C4-2B (cell line): ENCODE data around the gene DAPK1.

Source experiments
- H3K27ac ChIP-seq: fragments of 450-650 bp; 2 replicates; pipeline ENCODE4 v1.5.1; 2017
- ZFX ChIP-seq: fragments of 450-650 bp; IDR thresholded peaks from 2 replicates; pipeline ENCODE4 v1.6.1; 2017
- TF ChIP-seq, protein P1 (sequence below): fragments of 450-650 bp; conservative IDR thresholded peaks from 2 replicates; pipeline ENCODE4 v1.5.1; 2017; ENCODE audit warnings: mild to moderate bottlenecking

DAPK1 gene

DNA sequence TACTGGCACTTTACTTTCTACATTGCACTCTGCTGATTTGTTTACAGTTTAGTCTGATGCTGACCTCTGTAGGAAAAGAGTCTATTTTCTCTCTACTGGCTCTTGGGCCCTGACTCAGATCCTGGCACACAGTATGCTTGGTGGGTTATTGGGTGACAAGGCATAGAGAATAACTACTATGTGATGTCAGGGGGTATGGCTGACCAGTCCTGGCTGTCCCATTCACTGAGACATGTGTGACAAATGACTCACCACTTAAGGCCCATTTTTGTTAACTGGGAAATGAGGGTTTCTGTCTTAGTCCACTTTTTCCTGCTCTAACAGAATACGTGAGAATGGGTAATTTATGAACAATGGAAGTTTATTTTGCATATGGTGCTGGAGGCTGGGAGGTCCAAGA lies 66.4 kb downstream of the DAPK1 start:
- H3K27ac ChIP-seq: no peak overlapping the region

DNA sequence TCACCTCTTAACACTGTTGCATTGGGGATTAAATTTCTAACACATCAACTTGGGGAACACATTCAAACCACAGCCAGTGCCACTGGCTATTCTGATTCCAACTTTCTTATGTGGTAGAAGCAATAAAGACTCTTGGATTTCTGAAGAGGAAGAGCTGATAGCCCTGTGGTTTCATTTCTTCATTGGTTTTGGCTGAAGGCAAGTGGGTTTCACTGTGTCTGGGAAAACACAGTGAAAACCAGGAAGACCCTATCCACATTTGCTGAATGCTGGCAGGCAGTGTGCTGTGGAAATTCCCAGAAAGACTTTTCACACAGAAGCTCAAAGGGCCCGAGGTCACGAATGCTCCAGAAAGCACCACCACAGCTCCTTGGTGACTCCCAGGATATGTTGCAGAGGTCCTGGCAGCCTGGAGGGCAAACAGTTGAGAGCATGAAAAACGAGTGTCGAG lies 67.1 kb downstream of the DAPK1 start:
- no peak overlapping the region for H3K27ac ChIP-seq
- no peak for TF ChIP-seq ZFX
- TF ChIP-seq, protein P1, sequence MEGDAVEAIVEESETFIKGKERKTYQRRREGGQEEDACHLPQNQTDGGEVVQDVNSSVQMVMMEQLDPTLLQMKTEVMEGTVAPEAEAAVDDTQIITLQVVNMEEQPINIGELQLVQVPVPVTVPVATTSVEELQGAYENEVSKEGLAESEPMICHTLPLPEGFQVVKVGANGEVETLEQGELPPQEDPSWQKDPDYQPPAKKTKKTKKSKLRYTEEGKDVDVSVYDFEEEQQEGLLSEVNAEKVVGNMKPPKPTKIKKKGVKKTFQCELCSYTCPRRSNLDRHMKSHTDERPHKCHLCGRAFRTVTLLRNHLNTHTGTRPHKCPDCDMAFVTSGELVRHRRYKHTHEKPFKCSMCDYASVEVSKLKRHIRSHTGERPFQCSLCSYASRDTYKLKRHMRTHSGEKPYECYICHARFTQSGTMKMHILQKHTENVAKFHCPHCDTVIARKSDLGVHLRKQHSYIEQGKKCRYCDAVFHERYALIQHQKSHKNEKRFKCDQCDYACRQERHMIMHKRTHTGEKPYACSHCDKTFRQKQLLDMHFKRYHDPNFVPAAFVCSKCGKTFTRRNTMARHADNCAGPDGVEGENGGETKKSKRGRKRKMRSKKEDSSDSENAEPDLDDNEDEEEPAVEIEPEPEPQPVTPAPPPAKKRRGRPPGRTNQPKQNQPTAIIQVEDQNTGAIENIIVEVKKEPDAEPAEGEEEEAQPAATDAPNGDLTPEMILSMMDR: no peak

More for the DNA sequence above, 66.4 kb downstream of the DAPK1 start:
- TF ChIP-seq, protein P1: no peak
- TF ChIP-seq ZFX: no peak

DNA sequence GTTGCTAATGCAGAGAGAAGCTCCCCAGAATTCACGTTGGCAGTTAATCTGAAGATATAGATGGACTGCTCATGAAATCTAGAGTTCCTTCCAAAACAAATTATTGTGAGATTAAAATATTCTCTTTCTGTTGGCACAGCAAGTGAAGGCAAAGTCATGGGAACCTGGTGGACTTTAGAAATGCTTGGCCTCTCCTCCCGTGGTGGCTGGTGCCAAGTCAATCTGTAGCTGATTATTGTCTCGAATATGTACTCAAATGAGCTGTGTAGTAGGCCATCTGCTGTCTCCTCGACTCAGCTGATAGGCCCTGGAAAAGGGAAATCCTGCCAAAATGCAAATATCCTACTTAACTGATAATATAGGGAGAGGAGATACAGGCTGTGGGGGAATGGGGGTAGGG lies 69.3 kb downstream of the DAPK1 start:
- TF ChIP-seq, protein P1: no peak
- no peak for TF ChIP-seq ZFX
- no peak overlapping the region for H3K27ac ChIP-seq

DNA sequence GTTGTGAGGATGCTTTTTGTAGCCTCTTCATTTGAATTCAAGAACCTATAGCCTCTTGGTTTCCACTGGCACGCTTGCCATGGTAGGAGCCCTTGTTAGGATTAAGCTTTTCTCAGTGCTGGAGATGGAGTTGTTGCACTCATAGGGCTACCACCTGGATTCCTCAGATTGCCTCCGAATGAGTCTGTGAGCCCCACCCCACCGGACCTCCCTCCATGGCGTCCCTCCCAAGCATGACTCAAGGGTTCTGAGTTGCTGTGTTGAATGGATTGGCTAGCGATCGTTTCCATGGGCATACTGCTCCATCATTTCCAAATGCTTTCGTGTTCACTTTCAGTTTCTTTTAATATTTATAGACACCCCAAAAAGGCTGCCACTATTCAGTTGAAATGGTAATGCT lies 69.9 kb downstream of the DAPK1 start:
- no peak overlapping the region for H3K27ac ChIP-seq

DNA sequence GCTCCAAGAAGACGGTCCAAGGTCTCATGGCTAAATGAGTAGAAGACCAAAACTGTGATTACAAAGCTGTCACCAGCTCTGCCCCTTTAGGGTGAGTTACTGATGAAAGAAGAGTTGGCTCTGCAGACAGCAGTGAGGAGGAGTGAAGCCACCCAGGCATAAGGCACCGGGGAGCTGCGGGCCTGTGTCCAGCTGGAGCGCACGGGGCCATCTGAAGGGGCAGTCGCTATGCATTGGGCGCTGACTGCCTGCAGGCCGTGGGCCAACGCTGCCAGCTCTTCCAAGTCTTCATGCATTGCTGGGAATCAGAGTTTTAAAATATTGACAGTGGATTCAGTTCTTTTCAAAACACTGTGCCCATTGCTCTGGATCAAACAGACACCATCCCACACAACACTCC lies 70.3 kb downstream of the DAPK1 start:
- TF ChIP-seq ZFX: no peak
- TF ChIP-seq, protein P1: no peak

More for the DNA sequence above, 69.9 kb downstream of the DAPK1 start:
- TF ChIP-seq ZFX: no peak
- TF ChIP-seq, protein P1: no peak

DNA sequence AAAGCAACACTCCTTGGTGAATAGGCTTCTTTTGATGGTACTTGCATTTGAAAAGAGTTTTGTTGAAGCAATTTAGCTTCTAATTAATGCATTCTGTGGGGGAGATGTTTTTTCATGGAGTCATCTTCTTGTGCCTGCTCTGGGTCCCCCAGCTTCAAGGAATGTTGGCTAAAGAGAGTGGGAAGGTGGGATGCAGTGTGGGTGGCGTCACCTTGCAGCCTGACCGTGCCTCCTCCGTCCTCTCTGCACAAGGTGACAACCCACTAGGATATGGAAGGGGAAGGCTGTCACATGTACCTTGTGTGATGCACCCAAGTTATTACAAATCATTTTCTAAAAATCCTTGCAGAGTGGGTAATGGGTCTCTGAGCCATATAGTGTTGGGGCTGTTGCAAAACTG lies 70.7 kb downstream of the DAPK1 start:
- TF ChIP-seq, protein P1: no peak
- no peak for TF ChIP-seq ZFX
- H3K27ac ChIP-seq: no peak overlapping the region

More for the DNA sequence above, 70.3 kb downstream of the DAPK1 start:
- H3K27ac ChIP-seq: no peak overlapping the region

DNA sequence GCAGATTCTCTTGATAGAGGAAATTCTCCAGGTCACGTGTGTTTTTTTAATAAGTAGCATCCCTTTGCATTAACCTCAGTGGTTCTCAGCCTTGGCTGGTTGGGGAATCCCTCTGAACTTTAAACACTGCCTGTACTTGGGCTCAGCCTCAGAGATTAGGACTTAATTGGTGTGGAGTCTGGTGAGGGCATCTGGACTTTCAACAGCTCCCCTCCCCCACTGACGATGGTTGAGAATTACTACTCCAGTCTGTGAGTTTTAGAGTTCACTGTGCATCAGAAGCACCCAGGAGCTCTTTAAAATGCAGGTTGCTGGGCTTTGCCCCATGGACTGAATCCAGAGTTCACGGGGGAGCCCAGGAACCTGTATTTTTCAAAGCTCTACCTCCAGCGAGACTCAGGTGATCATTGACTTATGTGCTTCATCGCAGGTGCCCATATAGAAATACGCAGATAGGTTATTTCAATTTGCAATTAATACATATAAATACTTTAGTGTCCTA lies 71.4 kb downstream of the DAPK1 start:
- peak overlapping the region; percentile 35; the same call in 1 of the 2 replicates for H3K27ac ChIP-seq
- TF ChIP-seq, protein P1: no peak
- TF ChIP-seq ZFX: no peak
